DMS79 treated with DMSO at 0.1 percent for 48 hours (cell line): ENCODE results near the gene TRAPPC2B.

Experiments used
- DNase-seq: peaks from one replicate; lab custom pipeline; 2025; lab: John Stamatoyannopoulos, UW

The TRAPPC2B gene

DNA sequence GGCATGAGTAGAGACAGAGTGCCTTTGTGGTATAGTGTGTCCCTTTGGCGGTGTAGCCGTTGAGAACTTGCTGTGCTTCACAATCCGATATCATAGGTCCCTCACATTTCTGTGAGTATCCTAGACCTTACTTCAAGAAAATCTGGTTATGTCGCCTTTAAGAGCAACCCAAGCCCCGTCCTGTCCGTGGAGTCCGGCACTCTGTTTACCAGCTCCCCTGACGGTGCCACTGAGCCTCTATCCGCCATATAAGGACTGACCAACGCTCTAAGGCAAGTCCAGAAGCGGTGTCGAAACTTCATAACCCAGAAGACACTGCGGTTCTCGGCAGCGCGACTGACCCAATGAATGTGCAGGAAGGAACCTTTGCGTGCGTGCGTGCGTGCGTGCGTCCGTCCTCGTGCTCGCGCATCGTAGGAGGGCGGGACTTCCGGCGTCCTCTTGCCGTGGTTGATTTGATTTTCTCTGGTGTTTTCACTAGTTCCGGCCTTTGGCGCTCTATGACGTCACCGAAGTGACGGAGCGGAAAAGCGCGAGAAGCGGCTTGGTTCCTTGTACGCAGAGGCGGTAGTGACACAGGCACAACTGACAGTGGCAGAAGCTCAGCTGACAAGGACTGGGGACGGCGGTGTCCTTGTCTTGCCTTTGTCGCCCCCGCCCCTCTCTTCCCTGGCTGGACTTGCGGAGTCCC is at the start of gene TRAPPC2B, which contains the start of gene ZNF547:
TSS of gene TRAPPC2B (plus strand) at position 555 of the 691 bp plus-strand sequence. CDS start 1,283 bp downstream, outside the sequence.
TSS of gene ZNF547 (plus strand) at position 555 of the 691 bp plus-strand sequence. CDS start 5,005 bp downstream, outside the sequence.
- peak; percentile 97 for DNase-seq

DNA sequence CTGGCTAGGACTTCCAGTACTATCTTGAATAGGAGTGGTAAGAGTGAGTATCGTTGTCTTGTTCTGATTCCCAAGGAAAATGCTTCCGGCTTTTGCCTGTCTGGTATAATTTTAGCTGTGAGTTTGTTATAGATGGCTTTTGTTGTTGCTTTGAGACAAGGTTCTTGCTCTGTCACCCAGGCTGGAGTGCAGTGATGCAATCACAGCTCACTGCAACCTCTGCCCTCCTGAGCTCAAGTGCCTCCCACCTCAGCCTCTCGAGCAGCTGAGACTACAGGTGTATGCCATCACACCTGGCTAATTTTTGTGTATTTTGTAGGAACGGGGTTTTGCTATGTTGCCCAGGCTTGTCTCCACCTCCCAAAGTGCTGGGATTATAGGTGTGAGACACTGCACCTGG is 49.2 kb upstream of the TRAPPC2B start:
- no peak for DNase-seq

DNA sequence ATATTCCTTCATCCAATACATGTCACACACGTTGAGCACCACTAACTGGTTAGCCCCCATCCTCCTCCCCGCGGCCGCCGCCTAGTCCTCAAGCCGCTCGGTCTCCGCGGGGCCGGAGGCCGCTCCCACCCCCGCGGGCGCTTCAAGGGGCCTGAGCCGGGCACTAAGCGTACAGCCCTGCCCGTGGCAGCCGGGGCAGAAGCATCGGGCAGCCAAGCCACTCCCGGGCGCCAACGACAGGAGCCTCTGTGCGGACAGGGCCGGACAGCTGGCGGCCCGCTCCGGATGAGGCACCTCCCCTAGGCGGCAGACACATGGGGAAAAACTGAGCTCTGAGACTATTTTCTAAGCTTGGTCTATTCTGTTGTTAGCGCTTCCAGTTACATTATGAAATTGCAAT is 45.8 kb upstream of the TRAPPC2B start:
- no peak for DNase-seq

DNA sequence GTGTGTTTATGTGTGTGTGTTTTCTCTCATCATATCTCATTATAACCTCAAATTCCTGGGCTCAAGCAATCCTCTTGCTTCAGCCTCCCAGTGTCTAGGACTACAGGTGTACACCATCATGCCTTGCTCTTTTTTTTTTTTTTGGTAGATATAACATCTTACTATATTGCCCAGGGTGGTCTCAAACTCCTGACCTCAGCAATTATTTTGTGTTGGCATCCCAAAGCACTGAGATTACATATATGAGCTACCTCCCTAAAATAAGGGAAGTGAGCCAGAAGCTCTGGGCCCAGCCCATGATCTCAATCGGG is 43.5 kb upstream of the TRAPPC2B start:
- DNase-seq: no peak

DNA sequence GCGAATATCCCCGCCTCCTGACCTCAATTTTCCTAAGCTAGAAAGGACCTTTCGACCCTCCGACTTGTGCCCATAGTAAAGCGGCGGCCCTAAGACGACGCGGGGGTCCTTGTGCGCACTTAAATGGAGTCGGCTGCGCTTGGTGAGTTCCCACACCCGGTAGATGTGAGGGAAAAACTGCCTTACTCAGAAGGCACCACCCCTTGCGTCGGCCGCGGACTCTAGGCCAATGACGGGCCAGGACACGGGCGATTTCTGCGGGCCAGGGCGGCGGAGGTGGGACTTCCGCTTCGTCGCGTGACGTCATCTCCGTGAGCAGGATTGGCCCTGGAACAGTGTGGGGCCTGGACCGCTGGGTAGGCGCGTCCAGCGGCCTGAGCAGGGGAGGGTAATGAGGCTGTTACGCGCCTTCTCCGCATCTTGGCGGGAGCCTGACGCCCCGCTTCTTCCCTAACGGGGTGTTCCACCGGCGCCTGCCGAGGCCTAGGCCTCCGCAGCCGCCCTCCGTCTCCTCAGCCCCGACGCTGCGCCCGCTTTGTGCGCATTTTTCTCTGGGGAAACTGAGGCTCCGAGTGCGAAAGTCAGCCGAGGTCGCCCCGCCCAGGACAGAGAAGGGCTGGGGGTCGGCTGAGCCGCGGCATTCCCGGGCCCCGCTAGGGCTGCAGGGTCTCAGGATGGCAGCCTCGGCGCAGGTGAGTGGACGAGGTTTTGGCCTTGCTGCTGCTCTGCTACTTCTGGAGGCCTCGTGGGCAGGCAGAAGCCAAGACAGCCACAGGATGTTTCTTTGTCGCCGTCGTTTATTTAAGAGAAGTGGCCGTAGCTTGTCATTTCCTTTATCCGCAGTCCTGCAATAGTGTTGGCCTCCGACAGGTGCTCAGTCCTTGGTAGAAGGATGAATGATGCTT is 42.9 kb upstream of the TRAPPC2B start, which contains the start of gene ZNF543:
TSS of gene ZNF543 (plus strand) at position 293 of the 905 bp plus-strand sequence. CDS start at position 675, 382 bp downstream.
- DNase-seq: peak; percentile 89

DNA sequence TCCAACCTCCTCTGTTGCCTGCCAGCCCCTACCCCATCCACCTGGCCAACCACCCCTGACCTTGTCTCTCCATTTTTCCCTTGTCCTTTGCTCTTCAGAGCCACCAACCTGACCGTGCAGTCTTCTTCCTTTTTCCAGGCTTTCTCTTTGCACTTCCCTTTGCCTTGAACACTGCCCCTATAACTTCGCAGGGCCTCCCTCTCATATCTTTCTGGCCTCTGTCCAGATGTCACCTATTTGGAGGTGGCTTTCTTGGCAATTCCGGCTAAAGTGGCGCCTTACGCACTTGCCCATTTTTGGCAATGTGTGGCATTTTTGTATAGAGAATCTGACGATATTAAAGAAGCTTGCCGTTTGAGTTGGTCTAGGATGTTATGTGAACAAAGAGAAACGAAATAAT is 42.2 kb upstream of the TRAPPC2B start:
- no peak for DNase-seq

DNA sequence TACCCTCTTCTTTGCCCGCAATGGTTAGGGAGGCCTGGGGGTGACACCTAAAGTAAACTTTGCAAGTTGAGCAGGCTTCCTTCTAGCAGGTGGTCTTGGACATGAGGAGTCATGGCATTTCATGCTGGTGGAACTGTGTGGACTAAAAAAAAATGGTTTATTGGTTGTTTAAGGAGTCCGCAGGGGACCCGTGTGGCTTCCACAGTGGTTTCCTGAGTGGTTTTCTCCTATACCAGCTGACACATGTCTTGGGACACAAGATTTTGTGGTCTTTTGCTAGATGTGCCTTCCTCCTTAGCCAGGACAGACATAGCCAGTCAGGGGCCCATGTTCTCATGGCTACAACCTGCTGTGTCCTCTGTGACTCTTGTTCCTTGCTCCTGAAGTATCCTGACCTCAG is 41.6 kb upstream of the TRAPPC2B start:
- DNase-seq: no peak

DNA sequence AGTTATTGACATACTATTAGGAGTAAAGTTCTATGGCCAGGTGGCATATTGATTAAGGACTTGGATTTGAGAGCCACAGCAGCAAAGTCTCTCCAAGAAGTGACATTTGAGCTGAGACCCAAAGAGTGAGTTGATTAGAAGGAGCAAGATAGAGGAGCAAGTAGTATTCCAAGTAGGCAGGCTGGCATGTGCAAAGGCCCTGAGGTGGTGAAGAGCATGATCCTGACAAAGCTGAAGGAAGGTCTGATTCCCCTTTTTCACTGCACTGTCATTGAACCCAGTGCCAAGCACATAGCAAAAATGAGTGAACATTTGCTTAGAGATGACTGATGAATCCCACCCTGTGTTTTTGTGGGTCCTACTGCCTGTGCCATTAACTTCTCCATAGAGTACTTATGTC is 38.4 kb upstream of the TRAPPC2B start:
- DNase-seq: no peak

DNA sequence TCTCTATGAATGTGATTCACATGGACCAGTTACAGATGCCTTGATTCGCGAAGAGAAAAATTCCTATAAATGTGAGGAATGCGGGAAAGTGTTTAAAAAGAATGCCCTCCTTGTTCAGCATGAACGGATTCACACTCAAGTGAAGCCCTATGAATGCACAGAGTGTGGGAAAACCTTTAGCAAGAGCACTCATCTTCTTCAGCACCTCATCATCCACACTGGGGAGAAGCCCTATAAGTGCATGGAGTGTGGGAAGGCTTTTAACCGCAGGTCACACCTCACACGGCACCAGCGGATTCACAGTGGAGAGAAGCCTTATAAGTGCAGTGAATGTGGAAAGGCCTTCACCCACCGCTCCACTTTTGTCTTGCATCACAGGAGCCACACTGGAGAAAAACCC is 35.4 kb upstream of the TRAPPC2B start:
- DNase-seq: no peak

DNA sequence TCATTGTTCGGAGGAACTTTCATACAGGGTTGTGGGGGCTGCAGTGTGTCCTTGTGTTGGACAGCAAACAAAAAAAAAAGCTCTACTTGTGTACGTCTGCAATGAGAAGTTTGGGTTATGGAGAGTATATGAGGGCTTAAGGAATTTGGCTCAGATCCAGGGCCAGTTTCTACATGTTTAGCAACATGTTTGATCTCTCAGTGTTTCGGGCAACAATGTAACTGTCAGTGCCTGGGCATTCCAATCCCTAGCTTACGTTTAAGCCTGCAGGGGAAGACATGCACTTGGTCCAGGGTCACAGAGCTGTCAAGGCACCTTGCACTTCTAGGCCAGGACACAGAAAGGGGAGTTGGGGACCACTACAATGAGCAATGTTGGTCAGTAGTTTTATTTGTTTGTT is 29.2 kb upstream of the TRAPPC2B start:
- DNase-seq: no peak

DNA sequence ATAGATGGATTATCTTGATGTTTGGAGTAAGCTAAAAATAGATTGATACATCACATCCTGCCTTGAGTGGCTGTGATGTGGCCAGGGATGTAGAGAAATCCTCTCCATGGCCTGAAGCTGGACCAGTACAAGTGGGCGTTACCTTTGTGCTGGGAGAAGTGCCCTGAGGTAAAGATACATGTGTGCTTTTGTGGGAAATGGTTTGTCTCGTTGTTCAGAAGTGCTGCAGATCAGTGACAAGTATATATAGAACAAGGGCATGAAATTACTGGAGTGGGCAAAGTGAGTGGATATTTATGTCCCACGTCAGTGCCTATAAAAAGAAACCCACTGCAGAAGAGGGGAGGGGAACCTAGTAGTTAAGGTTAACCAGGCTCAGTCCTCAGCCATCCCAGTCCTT is 24.5 kb upstream of the TRAPPC2B start:
- no peak for DNase-seq

DNA sequence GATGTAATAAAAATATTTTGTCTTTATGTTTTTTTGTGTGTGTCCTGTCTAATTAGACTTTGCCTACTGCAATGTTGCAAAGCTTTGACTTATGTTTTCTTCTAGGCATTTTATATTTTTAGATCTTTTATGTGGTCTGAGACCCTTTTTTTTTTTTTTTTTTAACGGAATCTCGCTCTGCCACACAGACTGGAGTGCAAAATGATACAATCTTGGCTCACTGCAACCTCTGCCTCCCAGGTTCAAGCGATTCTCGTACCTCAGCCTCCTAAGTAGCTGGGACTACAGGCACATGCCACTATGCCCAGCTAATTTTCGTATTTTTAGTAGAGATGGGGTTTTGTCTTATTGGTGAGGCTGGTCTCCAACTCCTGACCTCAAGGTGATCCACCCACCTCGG is 20.8 kb upstream of the TRAPPC2B start:
- DNase-seq: no peak

DNA sequence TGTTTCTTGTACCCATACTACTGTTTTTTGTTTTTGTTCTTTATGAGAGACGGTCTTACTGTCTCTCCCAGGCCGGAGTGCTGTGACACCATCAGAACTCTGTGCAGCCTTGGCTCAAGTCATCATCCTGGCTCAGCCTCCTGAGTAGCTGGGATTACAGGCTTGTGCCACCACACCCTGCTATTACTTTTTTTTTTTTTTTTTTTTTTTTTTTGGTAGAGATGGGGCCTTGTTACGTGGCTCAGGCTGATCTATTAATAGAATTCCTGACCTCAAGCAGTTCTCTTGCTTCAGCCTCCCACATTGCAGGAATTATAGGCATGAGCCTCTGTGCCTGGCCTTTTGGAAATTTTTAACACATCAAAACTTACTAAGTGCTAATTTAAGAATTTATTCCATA is 15.2 kb upstream of the TRAPPC2B start:
- DNase-seq: no peak

DNA sequence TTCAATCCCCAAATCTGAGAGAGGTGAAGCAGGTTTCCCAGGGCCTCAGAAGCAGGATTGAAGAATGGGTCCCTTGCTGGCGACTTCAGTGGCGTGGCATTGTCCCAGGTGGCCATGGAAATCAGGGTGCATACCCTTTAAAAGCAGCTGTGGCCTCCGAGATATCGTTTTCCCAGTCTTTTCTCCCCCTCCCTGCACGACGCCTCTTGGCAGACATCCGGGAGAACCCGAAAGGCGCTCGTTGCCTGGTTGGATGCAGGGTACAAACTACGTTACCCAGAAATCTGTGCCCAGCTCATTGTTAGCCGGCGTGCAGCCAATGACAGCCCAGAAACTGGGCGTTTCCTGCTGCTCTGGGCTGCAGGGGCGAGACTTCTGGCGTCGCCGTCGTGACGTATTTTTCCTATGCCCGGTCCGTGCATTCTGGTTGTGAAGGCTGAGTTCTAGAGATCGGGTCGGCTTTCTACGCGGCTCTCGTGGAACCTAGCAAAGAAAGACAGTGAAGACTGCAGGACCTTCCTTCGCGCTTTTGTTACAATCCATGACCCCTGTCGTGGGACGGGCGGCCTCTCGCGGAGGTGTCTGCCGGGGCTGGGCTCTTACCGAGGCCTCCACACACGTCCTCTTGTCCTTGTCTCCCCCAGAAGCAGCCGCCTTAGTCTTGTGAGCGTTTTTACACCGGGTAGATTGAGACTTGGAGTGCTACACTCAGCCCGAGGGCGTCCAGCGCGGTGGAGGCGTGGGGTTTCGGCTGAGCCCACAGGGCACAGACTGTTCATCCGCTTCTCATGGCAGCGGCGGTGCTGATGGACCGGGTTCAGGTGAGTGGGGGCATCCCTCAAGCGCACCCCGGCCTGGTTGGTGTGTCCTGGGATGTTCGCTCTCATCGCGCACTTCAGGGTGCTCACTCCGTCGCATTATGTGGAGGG is 12.2 kb upstream of the TRAPPC2B start, which contains the start of gene ZNF304:
TSS of gene ZNF304 (plus strand) at position 395 of the 929 bp plus-strand sequence. CDS start at position 789, 394 bp downstream.
- peak; percentile 92 for DNase-seq

DNA sequence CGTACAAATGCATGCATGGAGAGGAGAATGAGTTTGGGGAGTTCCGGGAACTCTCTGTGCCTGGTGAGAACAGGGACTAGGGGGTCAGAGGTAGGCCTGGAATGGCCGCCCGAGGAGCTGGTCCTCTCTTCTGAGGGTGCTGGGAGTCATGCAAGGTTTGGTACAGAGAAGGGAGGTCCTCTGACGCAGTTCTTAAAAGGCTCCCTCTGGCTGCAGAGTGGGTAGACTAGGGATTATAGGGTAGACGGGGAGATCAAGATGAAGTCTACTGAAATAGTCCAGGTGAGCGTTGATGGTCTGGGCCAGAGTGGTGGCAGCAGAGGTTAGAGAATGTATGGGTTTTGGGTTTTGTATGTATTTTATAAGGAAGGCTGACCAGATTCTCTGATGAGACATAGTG is 11.5 kb upstream of the TRAPPC2B start:
- DNase-seq: no peak

DNA sequence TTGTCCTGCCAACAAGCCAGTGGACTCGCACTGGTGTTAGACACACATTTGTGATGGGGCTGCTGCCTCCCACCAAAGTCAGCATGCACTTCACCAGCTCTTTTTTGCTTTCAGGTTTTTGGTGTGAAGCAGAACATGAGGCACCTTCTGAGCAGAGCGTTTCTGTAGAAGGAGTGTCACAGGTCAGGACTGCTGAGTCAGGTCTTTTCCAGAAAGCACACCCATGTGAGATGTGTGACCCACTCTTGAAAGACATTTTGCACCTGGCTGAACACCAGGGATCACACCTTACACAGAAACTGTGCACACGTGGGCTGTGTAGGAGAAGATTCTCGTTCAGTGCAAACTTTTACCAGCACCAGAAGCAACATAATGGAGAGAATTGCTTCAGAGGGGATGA is 7.4 kb upstream of the TRAPPC2B start:
- no peak for DNase-seq

DNA sequence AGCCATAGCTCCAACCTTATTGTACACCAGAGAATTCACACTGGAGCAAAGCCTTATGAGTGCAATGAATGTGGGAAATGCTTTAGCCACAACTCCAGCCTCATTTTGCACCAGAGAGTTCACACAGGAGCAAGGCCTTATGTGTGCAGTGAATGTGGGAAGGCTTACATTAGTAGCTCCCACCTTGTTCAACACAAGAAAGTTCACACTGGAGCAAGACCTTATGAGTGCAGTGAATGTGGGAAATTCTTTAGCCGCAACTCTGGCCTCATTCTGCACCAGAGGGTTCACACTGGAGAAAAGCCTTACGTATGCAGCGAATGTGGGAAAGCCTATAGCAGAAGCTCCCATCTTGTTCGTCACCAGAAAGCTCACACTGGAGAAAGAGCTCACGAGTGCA is 5.9 kb upstream of the TRAPPC2B start:
- no peak for DNase-seq

DNA sequence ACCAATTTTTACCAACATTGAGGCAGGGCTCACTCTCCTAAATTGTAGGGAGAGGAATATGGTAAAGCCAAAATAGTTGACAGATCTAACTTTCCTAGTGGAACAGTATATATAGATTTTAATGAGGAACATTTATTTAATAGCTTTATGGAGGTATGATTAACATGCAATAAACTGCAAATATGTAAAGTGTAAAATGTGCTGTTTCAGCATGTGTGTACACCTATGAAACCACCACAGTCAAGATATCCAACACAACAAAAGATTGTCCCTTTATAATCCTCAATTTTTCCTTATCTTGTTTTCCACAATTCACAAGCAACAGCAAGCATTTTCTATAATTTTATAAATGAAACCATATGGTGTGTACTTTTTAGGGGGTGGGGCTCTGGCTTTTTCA is 4.1 kb upstream of the TRAPPC2B start:
- DNase-seq: no peak

DNA sequence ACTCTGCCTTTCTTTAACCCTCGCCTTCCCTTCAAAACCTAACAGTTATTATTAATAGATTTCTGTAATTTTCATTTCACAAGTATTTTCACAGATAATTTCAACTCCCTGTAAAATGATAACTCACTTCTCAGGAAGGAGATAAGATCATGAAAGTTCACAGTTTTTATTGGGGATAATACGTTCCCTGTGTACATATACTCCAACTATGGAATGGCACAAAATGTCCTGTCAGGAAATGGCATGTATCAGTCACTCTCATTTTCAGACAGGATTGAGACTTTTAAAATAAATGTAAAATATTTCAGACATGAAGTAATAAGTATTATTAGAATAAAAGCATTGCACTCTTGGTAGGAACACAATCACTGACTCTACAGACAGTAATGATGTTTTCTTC is 932 bp upstream of the TRAPPC2B start:
- DNase-seq: no peak

DNA sequence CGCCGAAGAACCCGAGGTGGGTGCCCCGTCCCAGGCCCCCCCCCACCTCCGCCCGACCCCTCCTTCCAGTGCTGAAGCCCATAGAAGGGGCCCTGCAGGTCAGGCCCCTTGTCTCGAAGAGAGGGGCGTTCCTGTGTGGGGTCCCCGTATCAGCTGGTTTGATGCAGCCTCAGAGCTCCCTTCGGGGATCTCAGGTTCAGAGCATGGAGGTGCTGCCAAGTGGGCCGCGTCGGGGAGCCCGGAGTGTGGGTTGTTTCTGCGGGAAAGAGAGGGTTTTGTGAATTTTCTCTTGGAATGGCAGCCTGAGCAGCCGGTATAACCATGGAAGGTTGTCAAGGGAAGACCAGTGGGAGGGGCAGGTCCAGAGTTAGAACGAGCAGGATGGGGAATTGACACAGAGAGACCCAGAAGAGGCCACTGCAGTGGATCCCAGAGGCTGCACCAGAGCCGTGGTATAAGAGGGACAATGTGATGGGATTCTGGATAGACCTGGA is 384 bp downstream of the TRAPPC2B start:
- no peak for DNase-seq

DNA sequence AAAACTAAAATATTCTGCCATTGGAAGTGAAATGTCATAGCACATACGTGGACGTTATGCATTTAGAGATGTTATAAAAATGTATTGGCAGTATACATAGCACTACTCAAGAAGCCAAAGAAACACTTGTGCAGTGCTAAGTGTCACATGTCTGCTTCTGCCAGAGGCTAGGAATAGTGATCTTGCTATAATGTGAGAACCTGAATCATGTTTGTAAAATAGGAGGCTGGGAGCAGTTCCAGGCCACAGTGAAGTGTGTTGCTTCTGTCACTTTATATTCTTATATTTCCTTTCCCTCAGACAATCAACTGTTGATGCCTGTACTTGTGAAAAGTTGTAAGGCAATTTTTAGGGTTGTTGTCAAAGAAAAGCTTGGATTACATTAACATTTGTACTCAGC is 3.4 kb downstream of the TRAPPC2B start:
- DNase-seq: no peak

DNA sequence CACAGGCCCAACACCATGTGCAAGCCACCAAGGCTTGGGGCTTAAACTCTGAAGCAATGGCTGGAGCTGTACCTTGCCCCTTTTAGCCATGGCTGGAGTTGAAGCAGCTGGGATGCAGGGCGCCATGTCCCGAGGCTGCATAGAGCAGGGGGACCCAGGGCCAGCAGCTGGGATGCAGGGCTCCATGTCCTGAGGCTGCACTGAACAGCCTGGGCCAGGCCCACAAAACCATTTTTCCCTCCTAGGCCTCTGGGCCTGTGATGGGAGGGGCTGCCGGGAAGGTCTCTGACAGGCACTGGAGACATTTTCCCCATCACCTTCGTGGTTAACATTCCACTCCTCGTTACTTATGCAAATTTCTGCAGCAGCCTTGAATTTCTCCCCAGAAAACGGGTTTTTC is 10.8 kb downstream of the TRAPPC2B start:
- no peak for DNase-seq
